EH (cell line): ENCODE measurements around the gene TGIF2.
"Not testable (repeated sequence)": the region's sequence is repeated elsewhere in the genome, so short reads cannot be mapped to it uniquely, and the experiment has no call there.

Experiments used
- DNase-seq: peaks from one replicate; pipeline ENCODE4 v3.0.0-alpha.2; 2015; ENCODE audit warnings: low read depth

Gene TGIF2

GRCh38 chr20:36579996-36580545, 6.7 kb downstream of the TGIF2 start:
- peak; percentile 62 for DNase-seq

GRCh38 chr20:36582322-36582721, 8.9 kb downstream of the TGIF2 start:
- DNase-seq = no peak

- no peak for DNase-seq
Observed at GRCh38 chr20:36582821-36583220, 9.4 kb downstream of the TGIF2 start.

- DNase-seq = no peak
Observed at GRCh38 chr20:36584018-36584481, 10.7 kb downstream of the TGIF2 start.

GRCh38 chr20:36585410-36586125, 12.2 kb downstream of the TGIF2 start:
- DNase-seq = peak; percentile 88

GRCh38 chr20:36587388-36588070, 14.1 kb downstream of the TGIF2 start:
- no peak for DNase-seq

- DNase-seq = no peak
Observed at GRCh38 chr20:36591281-36591680, 17.9 kb downstream of the TGIF2 start.

- peak; percentile 72 for DNase-seq
Observed at GRCh38 chr20:36591854-36592641, 18.7 kb downstream of the TGIF2 start.

- no peak for DNase-seq
Observed at GRCh38 chr20:36593347-36593929, 20.0 kb downstream of the TGIF2 start.

- DNase-seq = no peak
Observed at GRCh38 chr20:36599912-36600345, 26.5 kb downstream of the TGIF2 start.

GRCh38 chr20:36601540-36601939, 28.1 kb downstream of the TGIF2 start:
- no peak for DNase-seq

- DNase-seq = peak; percentile 32
Observed at GRCh38 chr20:36604952-36605398, 31.6 kb downstream of the TGIF2 start.

- DNase-seq = peak; percentile 98
Observed at GRCh38 chr20:36605399-36606157, 32.2 kb downstream of the TGIF2 start, which contains the start of gene RAB5IF. Gene RAB5IF (plus strand): TSS chr20:36605779. CDS start chr20:36605952, 173 bp downstream.

- DNase-seq = peak; percentile 46
Observed at GRCh38 chr20:36606158-36607066, 33.0 kb downstream of the TGIF2 start.

- DNase-seq = no peak
Observed at GRCh38 chr20:36607586-36608387, 34.4 kb downstream of the TGIF2 start.

GRCh38 chr20:36608388-36608728, 35.0 kb downstream of the TGIF2 start:
- DNase-seq = not testable (repeated sequence)

GRCh38 chr20:36611625-36612024, 38.2 kb downstream of the TGIF2 start:
- no peak for DNase-seq

- DNase-seq = no peak
Observed at GRCh38 chr20:36613974-36614373, 40.6 kb downstream of the TGIF2 start.
